ENCODE data around the gene DIS3L2.
"Not testable (repeated sequence)": the region's sequence is repeated elsewhere in the genome, so short reads cannot be mapped to it uniquely, and the experiment has no call there.

Gene DIS3L2

DNA sequence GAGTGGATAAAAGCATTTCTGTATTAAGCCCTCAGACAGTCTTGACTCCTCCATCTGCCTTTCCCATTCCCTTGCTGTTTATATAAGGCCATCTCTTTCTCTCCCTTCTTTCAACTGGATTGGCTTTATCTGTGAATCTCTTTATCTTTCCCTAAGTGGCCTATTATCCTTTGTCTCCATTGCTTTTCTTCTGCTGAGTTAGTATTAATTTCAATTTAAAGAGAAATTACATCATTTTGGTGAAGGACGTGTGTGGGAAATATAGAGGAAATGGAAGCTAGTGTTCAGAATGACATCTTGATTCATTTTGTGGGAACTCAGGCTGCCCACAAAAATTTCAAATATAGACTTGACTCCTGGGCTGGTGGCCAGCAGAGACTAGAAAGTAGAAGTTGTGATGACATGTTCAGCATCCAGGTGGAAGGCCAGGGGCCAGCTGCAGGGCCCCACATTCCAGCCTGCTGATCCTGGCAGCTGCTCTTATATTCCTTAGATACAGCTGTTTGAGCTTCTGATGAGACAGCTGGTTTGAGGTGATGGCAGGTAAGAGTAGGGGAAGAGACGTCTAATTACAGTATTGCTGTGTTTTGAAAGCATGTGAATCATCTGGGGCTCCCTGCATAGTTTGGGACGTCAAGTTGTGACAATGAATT lies 52.3 kb downstream of the DIS3L2 start:
- DNase-seq: no peak

DNA sequence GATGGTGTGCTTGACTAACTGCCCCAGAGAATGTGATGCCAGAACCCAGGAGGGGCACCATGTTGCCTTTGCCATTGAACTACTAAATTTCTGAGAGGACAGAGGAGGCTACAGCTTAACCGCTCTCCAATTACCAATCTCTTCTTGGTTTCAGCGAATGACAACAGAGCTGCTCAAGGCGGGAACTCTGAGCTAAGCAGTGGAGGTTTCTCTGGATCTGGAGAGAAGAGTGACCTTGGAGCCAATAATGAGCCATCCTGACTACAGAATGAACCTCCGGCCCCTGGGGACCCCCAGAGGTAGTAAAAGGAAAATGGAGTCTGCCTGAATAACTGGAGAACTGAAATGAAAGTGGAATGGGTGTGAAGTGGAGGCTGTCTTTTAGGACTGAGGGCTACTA lies 53.2 kb downstream of the DIS3L2 start:
- no peak for DNase-seq

DNA sequence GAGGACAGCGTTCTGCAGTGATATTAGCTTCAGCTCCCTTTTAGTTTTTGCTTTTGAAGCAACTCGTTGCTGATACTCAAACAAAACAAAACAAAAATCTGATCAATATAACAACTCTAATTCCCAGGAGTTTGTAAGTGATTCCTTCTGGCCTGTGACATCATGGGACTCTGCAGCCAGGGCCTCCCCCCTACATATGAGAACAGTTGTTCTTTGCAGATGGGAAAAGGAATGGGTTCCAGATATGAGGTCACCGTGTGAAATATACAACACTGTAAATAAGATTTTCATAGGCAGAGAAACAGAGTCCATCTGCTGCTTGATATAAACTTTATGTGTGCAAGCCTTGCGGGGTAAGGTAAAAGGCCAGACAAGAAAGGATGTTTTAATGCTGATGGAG lies 56.7 kb downstream of the DIS3L2 start:
- no peak for DNase-seq

DNA sequence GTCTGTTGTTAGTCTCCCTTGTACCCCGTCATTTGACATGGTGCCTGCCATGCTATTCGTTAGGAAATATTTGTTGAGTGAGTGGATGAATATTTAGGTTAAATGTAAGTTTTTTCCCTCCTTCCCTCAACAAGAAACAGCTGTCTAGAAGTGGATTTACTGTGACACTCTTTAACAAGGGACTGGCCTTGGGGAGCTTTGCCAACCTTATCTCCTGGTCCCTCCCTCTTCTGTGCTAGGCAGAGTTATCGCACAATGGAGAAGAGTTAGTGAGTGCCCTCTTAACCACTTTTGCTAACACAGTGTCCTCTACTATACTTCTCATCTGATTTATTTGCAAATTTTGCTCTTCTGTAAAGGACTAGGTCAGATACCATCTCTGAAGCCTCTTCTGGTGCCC lies 61.2 kb downstream of the DIS3L2 start:
- DNase-seq: no peak

DNA sequence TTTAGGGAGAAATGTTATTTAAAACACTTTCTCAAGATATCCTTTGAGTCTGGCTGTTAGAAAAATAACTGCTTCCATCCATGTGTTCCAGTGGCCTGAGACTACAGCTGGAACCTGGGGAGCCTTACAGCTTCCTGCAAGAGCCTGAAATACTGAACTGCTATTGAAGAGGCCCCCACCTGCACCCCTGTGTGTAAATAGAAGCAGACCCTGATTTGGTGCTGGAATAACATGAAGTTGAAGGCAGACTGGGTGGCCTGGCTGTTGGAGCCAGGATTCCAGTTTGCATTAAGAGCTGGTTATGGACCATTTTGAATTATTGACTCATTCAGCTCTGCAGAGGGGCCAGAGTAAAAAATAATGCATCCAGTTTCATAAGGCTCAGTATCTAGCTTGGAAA lies 61.9 kb downstream of the DIS3L2 start:
- no peak for DNase-seq

DNA sequence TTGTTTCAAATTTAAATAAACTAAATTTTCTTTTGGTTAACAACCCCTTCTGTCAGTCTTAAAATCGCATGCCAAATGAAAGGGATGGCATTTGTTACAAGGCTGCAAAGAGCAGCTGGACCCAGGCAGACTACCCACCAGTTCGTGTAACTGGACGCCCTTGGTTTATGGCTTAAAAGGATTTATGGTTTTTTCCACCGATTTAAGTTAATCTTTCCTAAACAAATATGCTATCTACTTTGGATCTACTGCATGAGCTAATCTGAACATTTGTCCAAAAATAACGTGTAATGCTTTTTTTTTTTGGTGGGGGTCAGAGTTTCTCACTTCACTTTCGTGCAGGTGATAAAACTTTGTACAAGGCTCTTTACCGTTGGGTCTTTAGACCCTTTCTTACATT lies 62.9 kb downstream of the DIS3L2 start:
- no peak for DNase-seq

DNA sequence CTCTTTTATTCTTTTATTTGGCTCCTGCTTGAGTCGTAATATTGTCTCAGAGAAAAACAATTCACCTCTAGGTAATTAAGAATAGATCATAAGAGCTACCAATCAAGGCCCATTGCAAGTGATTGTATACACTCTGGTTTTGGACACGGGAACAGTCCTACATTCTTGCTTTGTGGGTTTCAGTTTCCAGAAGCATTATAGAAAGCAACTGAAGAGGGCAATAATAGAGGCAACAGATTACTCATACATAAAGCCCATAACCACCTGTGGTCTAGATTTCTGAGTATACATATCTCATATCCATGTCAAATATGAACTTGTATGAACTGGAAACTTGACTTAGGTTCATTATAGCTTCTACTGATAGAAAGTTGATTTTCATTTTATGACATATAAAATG lies 65.4 kb downstream of the DIS3L2 start:
- no peak for DNase-seq

DNA sequence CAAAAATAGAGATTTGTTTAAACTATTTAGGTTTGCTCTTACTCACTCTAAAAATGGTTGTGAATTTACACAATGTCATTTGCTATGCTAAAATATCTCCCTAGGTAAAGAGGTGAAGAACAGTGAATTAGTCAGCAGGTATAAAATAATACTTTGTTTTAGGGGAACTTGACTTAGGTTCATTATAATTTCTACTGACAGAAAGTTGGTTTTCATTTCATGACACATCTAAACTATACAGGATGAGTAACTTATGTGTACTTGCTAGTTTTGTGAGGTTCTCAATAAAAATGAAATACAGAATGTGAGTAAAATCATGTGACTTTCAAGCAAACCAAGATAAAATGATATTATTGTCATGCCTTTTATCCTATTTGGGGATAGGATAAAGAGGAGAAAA lies 66.0 kb downstream of the DIS3L2 start:
- no peak for DNase-seq

DNA sequence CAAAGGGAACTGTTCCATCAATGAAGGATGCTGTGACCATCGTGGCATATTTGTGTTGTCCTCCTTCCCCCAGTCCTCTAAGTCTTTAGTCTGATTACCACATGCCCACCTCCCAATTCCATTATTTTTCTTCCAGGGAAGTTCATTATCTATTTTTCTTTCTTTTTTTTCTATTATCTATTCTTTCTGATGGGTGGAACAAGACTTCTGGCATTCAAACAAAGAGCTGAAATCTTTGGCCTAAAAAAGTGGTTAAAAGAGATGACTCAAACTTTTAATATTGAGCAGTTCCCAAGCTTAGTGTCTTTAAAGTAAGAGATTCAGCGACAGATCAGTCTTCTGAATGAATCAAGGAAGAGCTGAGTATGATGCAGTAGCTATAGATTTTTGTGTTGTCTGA lies 66.6 kb downstream of the DIS3L2 start:
- no peak for DNase-seq

DNA sequence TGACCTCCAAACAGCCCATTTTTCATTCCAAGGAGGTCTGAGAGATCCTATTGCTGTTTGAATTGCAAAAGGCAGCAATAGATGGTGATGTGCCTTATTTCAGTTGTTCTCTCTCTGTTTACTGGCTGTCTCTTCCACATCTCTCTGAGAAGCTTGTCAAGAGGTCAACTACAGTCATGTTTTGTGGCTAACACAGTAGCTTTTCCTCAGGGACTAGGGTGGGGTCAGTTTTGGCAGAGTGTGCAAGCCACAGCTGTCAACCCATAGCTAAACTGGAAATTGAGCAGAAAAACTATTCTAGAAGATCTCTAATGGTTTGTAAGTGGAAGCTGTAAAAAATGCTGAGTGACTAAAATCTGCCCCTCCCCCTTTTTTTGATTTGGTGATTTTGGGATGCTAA lies 67.1 kb downstream of the DIS3L2 start:
- DNase-seq: no peak

DNA sequence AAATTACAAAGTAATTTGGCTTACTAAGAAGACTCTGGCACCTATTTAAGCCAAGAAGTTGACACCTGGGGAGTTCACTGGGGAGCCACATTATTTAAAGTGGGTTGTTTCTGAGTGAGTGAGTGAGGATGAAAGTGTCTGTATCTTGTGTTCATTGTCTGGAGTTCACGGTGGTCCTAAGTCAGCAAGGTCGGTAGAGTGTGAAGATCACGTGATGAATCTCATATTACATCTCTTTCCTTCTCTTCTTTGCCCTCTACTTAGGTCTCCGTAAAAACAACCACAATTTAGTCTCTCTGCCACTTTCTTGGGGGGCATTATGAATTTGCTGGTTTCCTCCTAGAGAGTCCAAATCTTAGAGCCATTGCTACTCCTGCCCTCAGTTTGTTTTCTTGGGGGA lies 67.8 kb downstream of the DIS3L2 start:
- DNase-seq: no peak

DNA sequence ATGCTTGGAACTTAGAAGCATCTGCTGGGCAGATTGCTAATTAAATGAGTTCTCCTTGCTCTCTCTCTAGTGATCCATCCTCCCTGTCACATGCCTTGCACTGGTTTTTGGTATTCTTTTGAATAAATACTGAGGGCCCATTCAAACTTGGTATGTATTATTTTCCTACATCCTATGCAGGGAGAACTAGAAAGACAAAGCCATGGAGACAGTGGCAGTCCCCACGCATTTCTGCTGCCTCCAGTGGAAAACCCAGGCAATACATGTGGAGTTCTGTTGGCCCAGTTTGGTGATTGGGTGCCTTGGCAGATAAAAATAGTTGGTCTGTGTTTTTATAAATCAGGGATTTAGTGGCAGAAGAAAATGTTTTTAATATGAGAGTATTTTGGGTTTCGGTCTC lies 68.7 kb downstream of the DIS3L2 start:
- DNase-seq: no peak

DNA sequence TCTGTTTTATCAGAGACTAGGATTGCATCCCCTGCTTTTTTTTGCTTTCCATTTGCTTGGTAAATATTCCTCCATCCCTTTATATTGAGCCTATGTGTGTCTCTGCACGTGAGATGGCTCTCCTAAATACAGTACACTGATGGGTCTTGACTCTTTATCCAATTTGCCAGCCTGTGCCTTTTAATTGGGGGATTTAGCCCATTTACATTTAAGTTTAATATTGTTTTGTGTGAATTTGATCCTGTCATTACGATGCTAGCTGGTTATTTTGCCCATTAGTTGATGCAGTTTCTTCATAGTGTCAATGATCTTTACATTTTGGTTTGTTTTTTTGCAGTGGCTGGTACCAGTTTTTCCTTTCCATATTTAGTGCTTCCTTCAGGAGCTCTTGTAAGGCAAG lies 73.8 kb downstream of the DIS3L2 start:
- DNase-seq: not testable (repeated sequence)

DNA sequence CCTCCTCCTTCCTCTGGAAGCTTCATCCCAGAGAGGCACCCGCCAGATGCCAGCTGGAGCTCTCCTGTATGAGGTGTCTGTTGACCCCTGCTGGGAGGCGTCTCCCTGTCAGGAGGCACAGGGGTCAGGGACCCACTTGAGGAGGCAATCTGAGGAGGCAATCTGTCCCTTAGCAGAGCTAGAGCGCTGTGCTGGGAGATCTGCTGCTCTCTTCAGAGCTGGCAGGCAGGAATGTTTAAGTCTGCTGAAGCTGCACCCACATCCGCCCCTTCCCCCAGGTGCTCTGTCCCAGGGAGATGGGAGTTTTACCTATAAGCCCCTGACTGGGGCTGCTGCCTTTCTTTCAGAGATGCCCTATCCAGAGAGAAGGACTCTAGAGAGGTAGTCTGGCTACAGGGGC lies 75.4 kb downstream of the DIS3L2 start:
- not testable (repeated sequence) for DNase-seq

DNA sequence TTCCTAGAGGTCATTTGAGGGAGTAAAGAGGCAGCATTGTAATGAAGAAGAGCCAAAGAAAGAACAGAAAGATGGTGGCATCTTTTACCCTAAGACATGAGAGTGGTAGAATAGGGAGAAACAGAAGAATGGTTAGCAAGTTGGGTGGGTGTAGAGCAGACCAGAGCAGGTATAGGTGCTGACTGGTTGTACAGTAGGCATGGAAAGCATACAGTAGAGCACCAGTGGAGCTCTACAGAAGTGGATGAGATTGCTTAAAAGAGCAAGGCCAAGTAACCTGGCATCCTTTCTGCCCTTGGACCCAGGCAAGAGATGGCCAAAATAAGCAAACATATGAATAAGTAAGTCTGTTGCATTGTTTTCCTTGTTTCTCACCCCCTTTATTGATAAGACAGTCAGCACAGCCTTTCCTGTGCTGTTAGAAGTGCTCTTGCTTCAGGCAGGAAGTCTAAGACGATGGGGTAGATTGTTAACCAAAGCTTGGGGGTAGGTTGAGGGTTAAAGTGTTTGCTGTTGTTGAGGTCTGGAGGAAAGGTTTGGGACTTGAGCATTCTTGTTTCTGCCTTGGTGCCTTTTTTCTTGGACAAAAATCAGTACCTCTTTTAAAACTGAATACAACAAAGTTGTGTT lies 76.9 kb downstream of the DIS3L2 start:
- DNase-seq: no peak

DNA sequence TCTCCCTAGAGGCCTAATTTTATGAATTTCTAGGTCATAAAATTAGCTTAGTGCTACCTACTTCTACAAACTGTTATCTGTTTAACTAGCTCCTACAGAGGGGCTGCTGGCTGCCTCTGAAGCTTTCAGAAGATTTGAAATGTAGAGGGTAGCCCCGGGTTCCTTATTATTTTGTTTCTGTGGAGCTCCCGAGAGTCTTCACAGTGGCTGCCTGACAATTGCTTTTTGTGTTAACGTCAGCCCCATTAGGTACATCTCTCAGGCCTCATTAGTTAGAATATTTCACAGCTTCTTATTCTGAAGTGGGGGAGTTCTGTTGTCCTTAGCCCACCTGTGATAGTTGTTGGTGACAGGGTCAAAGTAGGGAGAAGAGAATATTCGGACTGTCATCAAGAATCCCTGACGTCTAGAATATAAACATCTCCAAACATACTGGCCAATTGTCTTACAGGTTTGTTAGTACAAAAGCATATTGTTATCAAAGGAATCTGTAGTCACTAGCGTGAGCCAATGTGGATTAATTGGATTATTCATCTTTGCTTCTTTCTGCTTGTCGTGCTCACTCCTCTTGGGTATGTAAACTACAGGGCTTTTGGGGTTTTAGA lies 77.5 kb downstream of the DIS3L2 start:
- no peak for DNase-seq

DNA sequence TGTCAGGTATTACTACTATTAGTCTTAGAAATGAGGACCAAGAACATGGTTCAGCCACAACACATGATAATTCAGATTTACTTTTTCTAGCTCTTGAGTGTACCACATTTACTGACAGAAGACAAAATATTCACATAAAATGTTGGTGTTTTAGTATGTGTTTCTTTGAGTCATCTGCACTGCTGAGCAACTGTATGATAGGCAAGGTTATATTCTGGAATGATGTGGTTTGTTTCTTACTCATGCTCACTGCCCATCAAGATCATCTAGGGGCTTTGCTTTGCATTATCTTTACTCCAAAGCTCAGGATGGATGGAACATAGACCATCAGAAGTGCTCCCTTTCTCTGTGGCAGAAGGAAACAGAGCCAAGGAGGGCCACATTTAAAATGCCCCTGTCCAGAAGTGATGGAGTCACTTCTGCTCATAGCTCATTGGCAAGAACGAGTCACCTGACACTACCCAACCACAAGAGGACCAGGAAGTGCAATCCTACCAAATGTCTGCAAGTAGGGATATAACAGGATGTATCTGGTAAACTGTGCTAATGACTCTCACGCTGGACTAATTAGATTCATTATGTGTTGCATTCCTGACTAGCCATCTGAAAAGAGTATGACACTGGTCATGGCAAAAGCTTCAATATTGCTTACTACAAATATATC lies 81.5 kb downstream of the DIS3L2 start:
- no peak for DNase-seq

DNA sequence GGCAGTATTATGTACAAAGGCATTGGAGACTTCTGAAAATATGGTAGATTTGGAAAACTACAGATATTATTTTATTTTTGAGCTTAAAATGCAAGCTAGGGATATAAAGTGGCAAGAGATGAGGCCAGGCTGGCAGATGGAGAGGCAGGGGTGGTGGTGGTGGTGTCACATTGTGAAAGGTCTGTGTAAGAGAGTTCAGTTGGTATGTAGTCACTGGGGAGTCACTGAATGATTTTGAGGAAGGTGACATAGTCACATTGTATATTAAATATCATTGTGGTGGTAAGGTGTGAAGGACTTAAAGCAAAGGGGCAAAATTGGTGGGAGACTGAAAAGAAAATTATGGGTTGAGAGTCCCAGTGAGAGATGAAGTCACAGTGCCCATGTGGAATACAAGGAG lies 82.5 kb downstream of the DIS3L2 start:
- DNase-seq: no peak

DNA sequence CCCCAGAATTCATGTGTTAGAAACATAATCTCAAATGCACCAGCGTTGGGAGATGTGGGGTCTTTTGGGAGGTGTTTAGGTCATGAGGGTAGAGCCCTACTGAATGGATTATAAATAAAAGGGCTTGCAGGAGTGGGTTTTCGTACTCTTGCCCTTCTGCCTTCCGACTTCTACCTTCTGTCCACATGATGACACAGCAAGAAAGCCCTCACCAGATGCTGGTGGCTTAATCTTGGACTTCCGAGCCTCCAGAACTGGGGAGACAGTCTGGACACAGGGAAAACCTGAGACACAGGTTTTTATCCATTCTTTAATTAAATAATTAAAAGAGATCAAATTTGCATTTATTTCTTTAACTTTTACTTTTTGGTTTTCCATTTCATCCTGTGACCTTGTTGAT lies 87.8 kb downstream of the DIS3L2 start:
- DNase-seq: no peak

DNA sequence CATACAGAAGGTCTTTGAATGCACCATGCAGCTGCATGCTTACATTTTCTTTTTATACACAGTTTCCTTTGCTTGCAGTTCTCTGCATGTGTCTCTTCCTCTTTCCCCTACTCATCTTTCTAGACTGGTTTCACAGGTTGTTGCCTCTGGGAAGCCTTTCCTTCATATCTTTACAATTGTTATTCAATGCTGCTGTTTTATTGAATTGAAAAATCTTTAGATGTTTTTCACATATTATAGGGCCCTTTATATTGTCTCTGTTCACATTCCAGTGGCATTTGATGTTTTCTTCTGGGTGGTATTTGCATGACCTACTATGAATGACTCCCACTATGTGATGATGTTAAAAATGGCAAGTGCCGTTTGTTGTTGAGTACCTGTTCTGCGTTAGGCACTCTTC lies 91.1 kb downstream of the DIS3L2 start:
- no peak for DNase-seq

DNA sequence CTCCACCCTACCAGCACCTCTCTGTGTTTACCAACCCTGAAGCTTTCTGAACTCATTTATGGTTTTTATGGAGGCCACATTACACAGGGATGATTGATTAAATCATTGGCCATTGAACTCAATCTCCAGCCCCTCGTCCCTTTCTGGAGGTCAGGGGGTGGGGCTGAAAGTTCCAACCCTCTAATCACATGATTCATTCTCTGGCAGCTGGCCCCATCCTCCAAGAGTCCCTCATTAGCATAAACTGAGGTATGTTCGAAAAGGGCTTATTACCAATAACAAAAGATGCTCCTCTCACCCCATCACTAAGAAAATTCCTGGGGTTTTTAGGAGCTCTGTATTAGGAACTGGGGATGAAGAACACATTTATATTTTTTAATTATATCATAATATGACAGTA lies 92.3 kb downstream of the DIS3L2 start:
- DNase-seq: no peak

DNA sequence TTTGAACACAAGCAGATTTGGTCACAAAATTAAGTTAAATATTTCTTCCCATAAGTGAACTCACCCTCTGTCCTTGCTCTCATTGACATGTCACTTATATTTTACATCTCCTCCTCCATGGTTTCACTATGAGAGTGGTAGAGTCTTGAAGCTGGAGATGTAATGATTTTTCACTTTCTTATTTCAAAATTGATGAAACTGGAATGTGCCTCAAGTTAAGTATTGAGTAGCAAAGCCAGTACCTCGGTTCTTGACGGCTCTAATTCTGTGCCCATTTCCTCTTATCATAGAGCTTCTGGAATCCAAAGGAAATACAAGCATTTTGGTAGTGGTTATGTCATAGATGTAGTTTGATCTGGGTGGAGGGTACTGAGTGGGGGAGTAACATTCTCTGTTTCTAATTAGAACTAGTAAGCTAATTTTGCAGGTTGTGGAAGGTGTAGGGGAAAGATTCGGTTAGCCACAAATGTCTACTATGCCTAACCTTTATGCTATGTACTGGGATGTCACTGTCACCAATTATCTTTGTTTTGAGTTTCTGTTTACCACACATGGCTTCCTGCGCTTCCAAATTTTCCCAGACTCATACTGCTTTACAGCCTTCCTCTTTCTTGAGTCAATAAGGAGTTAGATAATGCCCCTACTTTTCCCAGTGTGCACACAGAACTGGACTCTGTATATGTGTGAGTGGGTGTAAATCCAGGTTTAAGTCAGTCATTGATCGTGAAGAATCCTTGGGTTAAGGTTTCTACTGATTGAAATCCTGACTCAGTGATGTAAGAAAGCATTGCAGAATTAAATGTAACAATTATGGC lies 96.8 kb downstream of the DIS3L2 start:
- no peak for DNase-seq

DNA sequence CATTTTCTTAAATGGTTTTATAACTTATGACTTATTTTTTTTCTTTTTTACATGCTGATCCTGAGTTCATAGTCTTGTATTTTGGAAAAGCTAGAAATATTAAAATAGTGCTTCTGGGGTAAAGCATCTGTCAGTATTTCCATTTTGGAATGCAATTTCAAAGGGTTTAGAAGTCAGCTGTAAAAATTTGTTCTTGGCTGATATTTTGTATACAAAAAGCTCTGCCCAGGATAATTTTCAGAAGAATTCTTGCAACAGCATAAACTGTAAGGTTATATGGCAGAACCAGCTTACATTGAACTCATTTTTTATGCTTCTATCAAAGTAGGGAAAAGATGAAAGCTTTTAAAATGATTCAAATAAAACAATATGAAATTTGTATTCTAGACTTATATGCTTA lies 97.4 kb downstream of the DIS3L2 start:
- no peak for DNase-seq

All from DMS 273 treated with DMSO at 0.1 percent for 48 hours (cell line).